ENCODE results near the gene PTPRE.

GRCh38 chr10:127921075-127921752 lies 14.3 kb downstream of the PTPRE start:
- TF ChIP-seq EP300 (conservative IDR thresholded peaks at IDR 0.05; ENCODE audit: poor library complexity, severe bottlenecking): no peak
- no peak for TF ChIP-seq RAD21 (conservative IDR thresholded peaks at IDR 0.05)
- no peak for TF ChIP-seq CTCF (IDR thresholded peaks at IDR 0.05; ENCODE audit: poor library complexity, severe bottlenecking)

All from neural cell (in vitro differentiated cells).